Calu3 (cell line): ENCODE measurements around the gene SEMA5A. TPM values are rescaled to one million over a fixed set of nuclear protein-coding genes. Genes with fewer than 3 reads are reported as not detected.

Experiments used
- BruUV-seq: library from RNA; stranded (reverse); fragments of 400-500 nt; replicated peaks from 2 replicates; lab custom pipeline; 2021; lab: Mats Ljungman, UMichigan
- CTCF ChIA-PET: fragments of 300-600 bp; sonication (Branson Sonifier 250); formaldehyde crosslinking; loops from one replicate; lab custom pipeline; 2022; ENCODE audit warnings: antibody characterized with exemption; lab: Charles Lee
- DNase-seq: peaks from one replicate; pipeline ENCODE4 v3.0.0; 2022
- H3K27ac Mint-ChIP-seq: one replicate; pipeline ENCODE4 v1.8.0; 2022; ENCODE audit warnings: mixed read lengths; ENCODE audit not compliant: unreplicated experiment
- H3K27me3 Mint-ChIP-seq: one replicate; pipeline ENCODE4 v1.8.0; 2022; ENCODE audit warnings: mixed read lengths; ENCODE audit not compliant: unreplicated experiment
- H3K36me3 Mint-ChIP-seq: one replicate; pipeline ENCODE4 v1.8.0; 2022; ENCODE audit warnings: mild to moderate bottlenecking, moderate library complexity, mixed read lengths; ENCODE audit not compliant: insufficient read depth, unreplicated experiment
- H3K4me1 Mint-ChIP-seq: one replicate; pipeline ENCODE4 v1.8.0; 2022; ENCODE audit warnings: mild to moderate bottlenecking, low read depth, mixed read lengths; ENCODE audit not compliant: unreplicated experiment
- H3K4me3 Mint-ChIP-seq: one replicate; pipeline ENCODE4 v1.8.0; 2022; ENCODE audit warnings: mild to moderate bottlenecking, low read depth, moderate library complexity, mixed read lengths; ENCODE audit not compliant: unreplicated experiment
- H3K9me3 Mint-ChIP-seq: one replicate; pipeline ENCODE4 v1.8.0; 2022; ENCODE audit warnings: low read depth, mixed read lengths; ENCODE audit not compliant: unreplicated experiment
- CTCF ChIP-seq: fragments of 200-600 bp; IDR thresholded peaks from one replicate; pipeline ENCODE4 v1.8.0; 2022; ENCODE audit warnings: antibody characterized with exemption; ENCODE audit not compliant: unreplicated experiment
- intact Hi-C: fragments of 100-400 bp; cut with micrococcal nuclease; formaldehyde crosslinking; loops from one replicate; pipeline ENCODE4 v1.10.0; 2022; ENCODE audit not compliant: unreplicated experiment
- total RNA-seq: library from RNA; stranded (reverse); gene quantifications from 2 replicates; pipeline ENCODE4 v1.2.3, GENCODE V29; 2022

Gene SEMA5A
- total RNA-seq, 1 experiment from 2014 or later, result 0.52 TPM

- Mint-ChIP-seq H3K4me3 (no peak overlapping the region), H3K27me3 (no peaks in the 10 kb centered on the region), H3K36me3 (no peaks in the 10 kb centered on the region), H3K27ac (no peak overlapping the region), H3K4me1 (no peaks in the 10 kb centered on the region), H3K9me3 (peaks cover 6% of the 10 kb centered on the region)
- DNase-seq, result no peak
- no peak for TF ChIP-seq CTCF
- no TSS peak for BruUV-seq
- CTCF ChIA-PET, result no interaction called here
- intact Hi-C loops, result no loop called here
These were observed 51.6 kb downstream of the SEMA5A start for GRCh38 chr5:9494301-9494700.

- Mint-ChIP-seq H3K9me3 (peaks cover 4% of the 10 kb centered on the region), H3K4me1 (no peaks in the 10 kb centered on the region), H3K36me3 (no peaks in the 10 kb centered on the region), H3K27ac (no peak overlapping the region), H3K27me3 (no peaks in the 10 kb centered on the region), H3K4me3 (no peak overlapping the region)
- BruUV-seq, result no TSS peak
- CTCF ChIA-PET, result no interaction called here
- DNase-seq, result no peak
- intact Hi-C loops, result no loop called here
- TF ChIP-seq CTCF, result no peak
These were observed 55.3 kb downstream of the SEMA5A start for GRCh38 chr5:9490494-9491097.

GRCh38 chr5:9483779-9484178, 62.1 kb downstream of the SEMA5A start:
- no peak overlapping the region for H3K4me3 Mint-ChIP-seq
- CTCF ChIA-PET, result no interaction called here
- H3K36me3 Mint-ChIP-seq, result no peaks in the 10 kb centered on the region
- no peak for DNase-seq
- intact Hi-C loops, result no loop called here
- BruUV-seq, result no TSS peak
- no peaks in the 10 kb centered on the region for H3K4me1 Mint-ChIP-seq
- H3K27me3 Mint-ChIP-seq, result no peaks in the 10 kb centered on the region
- H3K27ac Mint-ChIP-seq, result no peak overlapping the region
- H3K9me3 Mint-ChIP-seq, result peaks cover 18% of the 10 kb centered on the region
- TF ChIP-seq CTCF, result no peak

- intact Hi-C loops, result no loop called here
- Mint-ChIP-seq H3K9me3 (peaks cover 21% of the 10 kb centered on the region), H3K27ac (no peak overlapping the region), H3K36me3 (no peaks in the 10 kb centered on the region), H3K27me3 (no peaks in the 10 kb centered on the region), H3K4me3 (no peak overlapping the region), H3K4me1 (no peaks in the 10 kb centered on the region)
- BruUV-seq, result no TSS peak
- CTCF ChIA-PET, result no interaction called here
- TF ChIP-seq CTCF, result no peak
- no peak for DNase-seq
These were observed 62.6 kb downstream of the SEMA5A start for GRCh38 chr5:9483243-9483642.
